HG02759 (cell line): ENCODE data around the gene SLC24A3.
A peak's percentile ranks its signal among the peaks of the same experiment; 100 is the strongest.

Experiments used
- ATAC-seq: cut with Tn5 transposase; IDR thresholded peaks from one replicate; pipeline ENCODE4 v1.9.1; 2021; ENCODE audit warnings: mild to moderate bottlenecking, moderate library complexity; ENCODE audit not compliant: unreplicated experiment

Gene SLC24A3

GRCh38 chr20:19336631-19337030 is 124.2 kb downstream of the SLC24A3 start:
- ATAC-seq: no peak

GRCh38 chr20:19338380-19338779 is 125.9 kb downstream of the SLC24A3 start:
- ATAC-seq: no peak

- ATAC-seq: no peak
Observed at GRCh38 chr20:19338960-19339359, 126.5 kb downstream of the SLC24A3 start.

GRCh38 chr20:19341348-19342053 is 129.1 kb downstream of the SLC24A3 start:
- no peak for ATAC-seq

GRCh38 chr20:19344341-19344740 is 131.9 kb downstream of the SLC24A3 start:
- no peak for ATAC-seq

- peak; percentile 89 for ATAC-seq
Observed at GRCh38 chr20:19347943-19348456, 135.6 kb downstream of the SLC24A3 start.

GRCh38 chr20:19348582-19348981 is 136.1 kb downstream of the SLC24A3 start:
- ATAC-seq: no peak

- ATAC-seq: no peak
Observed at GRCh38 chr20:19349879-19350278, 137.4 kb downstream of the SLC24A3 start.

GRCh38 chr20:19351542-19351941 is 139.1 kb downstream of the SLC24A3 start:
- ATAC-seq: no peak

- ATAC-seq: no peak
Observed at GRCh38 chr20:19354950-19355349, 142.5 kb downstream of the SLC24A3 start.

- ATAC-seq: no peak
Observed at GRCh38 chr20:19361790-19362189, 149.3 kb downstream of the SLC24A3 start.

- no peak for ATAC-seq
Observed at GRCh38 chr20:19363476-19363875, 151.0 kb downstream of the SLC24A3 start.

- no peak for ATAC-seq
Observed at GRCh38 chr20:19367591-19367990, 155.1 kb downstream of the SLC24A3 start.

- ATAC-seq: no peak
Observed at GRCh38 chr20:19368351-19368750, 155.9 kb downstream of the SLC24A3 start.

GRCh38 chr20:19370076-19371075 is 157.9 kb downstream of the SLC24A3 start:
- ATAC-seq: no peak

- no peak for ATAC-seq
Observed at GRCh38 chr20:19371112-19371511, 158.7 kb downstream of the SLC24A3 start.

GRCh38 chr20:19374216-19374615 is 161.8 kb downstream of the SLC24A3 start:
- no peak for ATAC-seq

- no peak for ATAC-seq
Observed at GRCh38 chr20:19375395-19375794, 163.0 kb downstream of the SLC24A3 start.

- no peak for ATAC-seq
Observed at GRCh38 chr20:19375801-19376200, 163.4 kb downstream of the SLC24A3 start.

GRCh38 chr20:19376451-19377229 is 164.2 kb downstream of the SLC24A3 start:
- ATAC-seq: no peak

GRCh38 chr20:19378058-19378457 is 165.6 kb downstream of the SLC24A3 start:
- no peak for ATAC-seq
